Bronchial epithelial cell (primary cell): ENCODE results near the gene SPAG16. TPM values are rescaled to one million over a fixed set of nuclear protein-coding genes. Genes with fewer than 3 reads are reported as not detected.

ENCODE experiments used
- DNase-seq: peaks from one replicate; pipeline ENCODE4 v3.0.0-alpha.2; 2010; ENCODE audit warnings: low read depth
- FAIRE-seq: peaks from 2 replicates; lab custom pipeline; 2011; peaks lifted over from hg19 to GRCh38; lab: Jason Lieb, UNC
- H3K27me3 ChIP-seq: 2 replicates; pipeline ENCODE4 v1.5.1; 2011; ENCODE audit warnings: low read length; ENCODE audit not compliant: control insufficient read depth, insufficient read depth
- H3K36me3 ChIP-seq: 2 replicates; pipeline ENCODE4 v1.5.1; 2011; ENCODE audit warnings: low read length; ENCODE audit not compliant: control insufficient read depth, insufficient read depth
- H3K4me3 ChIP-seq: 2 replicates; pipeline ENCODE4 v1.5.1; 2011; ENCODE audit warnings: mild to moderate bottlenecking, low read depth, low read length, control low read depth
- CTCF ChIP-seq: IDR thresholded peaks from 2 replicates; pipeline ENCODE4 v1.5.1; 2011; ENCODE audit warnings: mild to moderate bottlenecking, moderate library complexity, low read length, control low read depth, inconsistent platforms; ENCODE audit not compliant: insufficient read depth, severe bottlenecking
- total RNA-seq: library from RNA; depleted of rRNA; stranded (reverse); fragments of >200 nt; gene quantifications from 2 replicates; pipeline ENCODE4 v1.2.1, GENCODE V29; 2014

Gene SPAG16
- total RNA-seq, 1 donor from 2014 or later, result 10.8 TPM

GRCh38 chr2:214035091-214035852, 751.0 kb downstream of the SPAG16 start:
- no peak for DNase-seq
- H3K27me3 ChIP-seq, result no peaks in the 10 kb centered on the region
- no peak for FAIRE-seq
- H3K4me3 ChIP-seq, result no peak overlapping the region
- no peak for TF ChIP-seq CTCF
- H3K36me3 ChIP-seq, result no peaks in the 10 kb centered on the region

GRCh38 chr2:214035921-214036320, 751.7 kb downstream of the SPAG16 start:
- no peak overlapping the region for H3K4me3 ChIP-seq
- TF ChIP-seq CTCF, result no peak
- no peak for FAIRE-seq
- H3K36me3 ChIP-seq, result no peaks in the 10 kb centered on the region
- no peaks in the 10 kb centered on the region for H3K27me3 ChIP-seq
- no peak for DNase-seq

- no peak for TF ChIP-seq CTCF
- Histone ChIP-seq H3K27me3 (no peaks in the 10 kb centered on the region), H3K36me3 (no peaks in the 10 kb centered on the region), H3K4me3 (no peak overlapping the region)
- FAIRE-seq (no peak), DNase-seq (no peak)
Observed at GRCh38 chr2:214038186-214038585, 753.9 kb downstream of the SPAG16 start.

GRCh38 chr2:214050731-214051130, 766.5 kb downstream of the SPAG16 start:
- no peaks in the 10 kb centered on the region for H3K27me3 ChIP-seq
- no peak overlapping the region for H3K4me3 ChIP-seq
- DNase-seq, result no peak
- no peak for FAIRE-seq
- H3K36me3 ChIP-seq, result no peaks in the 10 kb centered on the region
- TF ChIP-seq CTCF, result no peak

GRCh38 chr2:214051585-214051984, 767.3 kb downstream of the SPAG16 start:
- DNase-seq, result no peak
- H3K36me3 ChIP-seq, result no peaks in the 10 kb centered on the region
- no peaks in the 10 kb centered on the region for H3K27me3 ChIP-seq
- no peak for FAIRE-seq
- no peak overlapping the region for H3K4me3 ChIP-seq
- no peak for TF ChIP-seq CTCF

- TF ChIP-seq CTCF, result no peak
- H3K36me3 ChIP-seq, result no peaks in the 10 kb centered on the region
- FAIRE-seq (no peak), DNase-seq (no peak)
- no peak overlapping the region for H3K4me3 ChIP-seq
- no peaks in the 10 kb centered on the region for H3K27me3 ChIP-seq
Observed at GRCh38 chr2:214052235-214052634, 768.0 kb downstream of the SPAG16 start.
